Measurements from ENCODE around the gene TNNI2. TPM values are rescaled to one million over a fixed set of nuclear protein-coding genes. Genes with fewer than 3 reads are reported as not detected.

Gene TNNI2
- total RNA-seq, 2 experiments from 2014 or later, result 2.5 to 14.3 TPM

DNA sequence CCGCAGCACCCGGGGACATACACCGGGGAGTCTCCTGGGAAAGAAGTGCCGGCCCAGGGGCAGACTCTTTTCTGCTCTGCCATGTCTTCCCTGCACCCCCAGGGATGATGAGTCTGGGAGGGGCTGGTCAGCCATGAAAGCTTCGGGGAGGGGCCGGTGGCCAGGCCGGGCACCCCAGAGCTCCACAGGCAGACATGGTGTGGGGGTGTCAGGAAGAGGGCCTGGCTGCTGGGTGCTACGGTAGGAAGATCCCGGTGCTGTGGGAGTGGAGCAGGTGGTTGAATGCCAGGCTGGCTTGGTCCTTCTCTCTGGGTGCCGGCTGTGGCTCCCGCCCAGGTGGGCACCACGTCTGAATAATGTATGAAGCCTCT is 31.5 kb downstream of the TNNI2 start:
- no peaks in the 10 kb centered on the region; the same call in 1 of the 2 replicates for H4K20me1 ChIP-seq (ENCODE audit: insufficient read depth, low read length)
- TF ChIP-seq, protein P1, sequence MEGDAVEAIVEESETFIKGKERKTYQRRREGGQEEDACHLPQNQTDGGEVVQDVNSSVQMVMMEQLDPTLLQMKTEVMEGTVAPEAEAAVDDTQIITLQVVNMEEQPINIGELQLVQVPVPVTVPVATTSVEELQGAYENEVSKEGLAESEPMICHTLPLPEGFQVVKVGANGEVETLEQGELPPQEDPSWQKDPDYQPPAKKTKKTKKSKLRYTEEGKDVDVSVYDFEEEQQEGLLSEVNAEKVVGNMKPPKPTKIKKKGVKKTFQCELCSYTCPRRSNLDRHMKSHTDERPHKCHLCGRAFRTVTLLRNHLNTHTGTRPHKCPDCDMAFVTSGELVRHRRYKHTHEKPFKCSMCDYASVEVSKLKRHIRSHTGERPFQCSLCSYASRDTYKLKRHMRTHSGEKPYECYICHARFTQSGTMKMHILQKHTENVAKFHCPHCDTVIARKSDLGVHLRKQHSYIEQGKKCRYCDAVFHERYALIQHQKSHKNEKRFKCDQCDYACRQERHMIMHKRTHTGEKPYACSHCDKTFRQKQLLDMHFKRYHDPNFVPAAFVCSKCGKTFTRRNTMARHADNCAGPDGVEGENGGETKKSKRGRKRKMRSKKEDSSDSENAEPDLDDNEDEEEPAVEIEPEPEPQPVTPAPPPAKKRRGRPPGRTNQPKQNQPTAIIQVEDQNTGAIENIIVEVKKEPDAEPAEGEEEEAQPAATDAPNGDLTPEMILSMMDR (conservative IDR thresholded peaks at IDR 0.05; ENCODE audit: low read length), result no peak
- no peak for TF ChIP-seq EZH2phosphoT487 (IDR thresholded peaks at IDR 0.05; ENCODE audit: borderline replicate concordance, low read depth, low read length)

GRCh38 chr11:1870721-1871466 is 32.1 kb downstream of the TNNI2 start:
- TF ChIP-seq, protein P1 (conservative IDR thresholded peaks at IDR 0.05; ENCODE audit: low read length), result no peak
- TF ChIP-seq EZH2phosphoT487 (IDR thresholded peaks at IDR 0.05; ENCODE audit: borderline replicate concordance, low read depth, low read length), result no peak
- H3K27ac ChIP-seq (ENCODE audit: low read depth, low read length, poor library complexity, severe bottlenecking), result no peak overlapping the region
- ChIA-PET POLR2A (no interaction called here), CTCF (ENCODE audit: unreplicated experiment) (no interaction called here)
- no peak for DNase-seq (ENCODE audit: low spot score)
- no TSS peak for BruUV-seq (replicated peaks)
- H2AFZ ChIP-seq (ENCODE audit: low read length), result no peak overlapping the region
- no peaks in the 10 kb centered on the region for H3K9me3 ChIP-seq (ENCODE audit: low read length)
- intact Hi-C loops (cut with micrococcal nuclease; ENCODE audit: unreplicated experiment), result no loop called here
- H3K4me2 ChIP-seq (ENCODE audit: low read length), result no peak overlapping the region
- H3K79me2 ChIP-seq (ENCODE audit: insufficient read depth, low read depth, low read length), result no peaks in the 10 kb centered on the region
- H3K9me2 ChIP-seq (ENCODE audit: insufficient read depth, low read length), result no peaks in the 10 kb centered on the region
- H3K4me1 ChIP-seq (ENCODE audit: insufficient read depth, low read length, poor library complexity, severe bottlenecking), result no peaks in the 10 kb centered on the region
- H3K4me3 ChIP-seq (ENCODE audit: low read depth, low read length, poor library complexity, severe bottlenecking), result no peak overlapping the region
- no peaks in the 10 kb centered on the region; the same call in 1 of the 2 replicates for H4K20me1 ChIP-seq (ENCODE audit: insufficient read depth, low read length)
- 0 out of 2 replicates have a peak, but pooled peaks cover under 1% of the 10 kb centered on the region for H3K36me3 ChIP-seq (ENCODE audit: insufficient read depth, low read length)

More for the DNA sequence above, 31.5 kb downstream of the TNNI2 start:
- no TSS peak for BruUV-seq (replicated peaks)
- no peaks in the 10 kb centered on the region for H3K4me1 ChIP-seq (ENCODE audit: insufficient read depth, low read length, poor library complexity, severe bottlenecking)
- POLR2A ChIA-PET, result no interaction called here
- no peaks in the 10 kb centered on the region for H3K9me3 ChIP-seq (ENCODE audit: low read length)
- CTCF ChIA-PET (ENCODE audit: unreplicated experiment), result no interaction called here
- H3K79me2 ChIP-seq (ENCODE audit: insufficient read depth, low read depth, low read length), result no peaks in the 10 kb centered on the region
- H3K36me3 ChIP-seq (ENCODE audit: insufficient read depth, low read length), result 0 out of 2 replicates have a peak, but pooled peaks cover 6% of the 10 kb centered on the region
- no peak overlapping the region for H2AFZ ChIP-seq (ENCODE audit: low read length)
- H3K9me2 ChIP-seq (ENCODE audit: insufficient read depth, low read length), result no peaks in the 10 kb centered on the region
- no peak overlapping the region for H3K4me3 ChIP-seq (ENCODE audit: low read depth, low read length, poor library complexity, severe bottlenecking)
- DNase-seq (ENCODE audit: low spot score), result no peak
- intact Hi-C loops (cut with micrococcal nuclease; ENCODE audit: unreplicated experiment), result no loop called here
- H3K27ac ChIP-seq (ENCODE audit: low read depth, low read length, poor library complexity, severe bottlenecking), result no peak overlapping the region
- H3K4me2 ChIP-seq (ENCODE audit: low read length), result no peak overlapping the region

DNA sequence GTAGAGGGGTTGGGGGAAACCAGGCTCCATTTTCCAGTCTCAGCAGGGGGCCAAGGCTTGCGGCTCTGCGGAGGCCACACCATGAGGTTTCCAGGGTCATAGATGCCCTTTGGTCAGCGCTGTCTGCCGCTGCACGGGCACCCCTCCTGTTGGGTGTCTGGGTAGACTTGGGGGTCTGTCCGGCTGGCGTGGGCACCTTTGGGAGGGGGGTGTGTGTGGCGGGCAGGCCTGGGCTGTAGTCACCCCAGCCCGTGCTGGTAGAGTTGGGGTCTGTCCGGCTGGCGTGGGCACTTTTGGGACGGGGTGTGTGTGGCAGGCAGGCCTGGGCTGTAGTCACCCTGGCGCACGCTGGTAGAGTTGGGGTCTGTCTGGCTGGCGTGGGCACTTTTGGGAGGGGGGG is 32.8 kb downstream of the TNNI2 start:
- no peak overlapping the region for H2AFZ ChIP-seq (ENCODE audit: low read length)
- H3K4me2 ChIP-seq (ENCODE audit: low read length), result no peak overlapping the region
- no peaks in the 10 kb centered on the region for H3K9me2 ChIP-seq (ENCODE audit: insufficient read depth, low read length)
- no peaks in the 10 kb centered on the region for H3K79me2 ChIP-seq (ENCODE audit: insufficient read depth, low read depth, low read length)
- POLR2A ChIA-PET, result no interaction called here
- no peak for DNase-seq (ENCODE audit: low spot score)
- H3K27ac ChIP-seq (ENCODE audit: low read depth, low read length, poor library complexity, severe bottlenecking), result no peak overlapping the region
- no peak overlapping the region for H3K4me3 ChIP-seq (ENCODE audit: low read depth, low read length, poor library complexity, severe bottlenecking)
- H3K9me3 ChIP-seq (ENCODE audit: low read length), result no peaks in the 10 kb centered on the region
- CTCF ChIA-PET (ENCODE audit: unreplicated experiment), result no interaction called here
- H3K4me1 ChIP-seq (ENCODE audit: insufficient read depth, low read length, poor library complexity, severe bottlenecking), result no peaks in the 10 kb centered on the region
- H4K20me1 ChIP-seq (ENCODE audit: insufficient read depth, low read length), result no peaks in the 10 kb centered on the region; the same call in 1 of the 2 replicates
- intact Hi-C loops (cut with micrococcal nuclease; ENCODE audit: unreplicated experiment), result no loop called here
- no peaks in the 10 kb centered on the region for H3K36me3 ChIP-seq (ENCODE audit: insufficient read depth, low read length)
- no TSS peak for BruUV-seq (replicated peaks)
- TF ChIP-seq, protein P1 (conservative IDR thresholded peaks at IDR 0.05; ENCODE audit: low read length), result no peak
- TF ChIP-seq EZH2phosphoT487 (IDR thresholded peaks at IDR 0.05; ENCODE audit: borderline replicate concordance, low read depth, low read length), result no peak

All from OCI-LY7 (cell line).